Esophagus muscularis mucosa (tissue), 3 donors: Measurements from ENCODE around the gene LPCAT3.

Experiments used
- POLR2A ChIP-seq: fragments of 450-650 bp; IDR thresholded peaks from one replicate; pipeline ENCODE4 v1.6.1; 2017; ENCODE audit warnings: antibody characterized with exemption, moderate library complexity, mild to moderate bottlenecking, low read depth
- POLR2AphosphoS5 ChIP-seq, 2 donors: sonication (generic); formaldehyde crosslinking; IDR thresholded peaks; one replicate each; pipeline ENCODE4 v1.6.1; 2017; ENCODE audit warnings: antibody characterized with exemption in 2 of 2
- TF ChIP-seq, protein P1 (sequence below), 3 experiments: fragments of 200-600 bp in 2 of 3; fragments of 450-650 bp in 1 of 3; sonication (generic) in 2 of 3; IDR thresholded peaks; one replicate each; pipeline ENCODE4 v1.5.1; 2017 to 2019; ENCODE audit warnings: antibody characterized with exemption in 3 of 3, mild to moderate bottlenecking in 2 of 3, moderate library complexity in 1 of 3

DNA sequence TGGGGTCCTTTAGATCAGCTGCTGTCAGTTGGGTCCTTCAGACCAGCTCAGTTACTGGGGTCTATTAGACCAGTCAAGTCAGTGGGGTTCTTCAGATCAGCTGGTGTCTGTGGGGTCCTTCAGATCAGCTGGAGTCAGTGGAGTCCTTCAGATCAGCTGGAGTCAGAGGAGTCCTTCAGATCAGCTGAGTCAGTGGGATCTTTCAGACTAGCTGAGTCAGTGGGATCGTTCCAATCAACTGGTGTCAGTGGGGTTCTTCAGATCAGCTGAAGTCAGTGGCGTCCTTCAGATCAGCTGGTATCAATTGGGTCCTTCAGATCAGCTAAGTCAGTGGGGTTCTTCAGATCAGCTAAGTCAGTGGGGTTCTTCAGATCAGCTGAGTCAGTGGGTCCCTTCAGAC, 14.7 kb upstream of the LPCAT3 start:
- TF ChIP-seq, protein P1, sequence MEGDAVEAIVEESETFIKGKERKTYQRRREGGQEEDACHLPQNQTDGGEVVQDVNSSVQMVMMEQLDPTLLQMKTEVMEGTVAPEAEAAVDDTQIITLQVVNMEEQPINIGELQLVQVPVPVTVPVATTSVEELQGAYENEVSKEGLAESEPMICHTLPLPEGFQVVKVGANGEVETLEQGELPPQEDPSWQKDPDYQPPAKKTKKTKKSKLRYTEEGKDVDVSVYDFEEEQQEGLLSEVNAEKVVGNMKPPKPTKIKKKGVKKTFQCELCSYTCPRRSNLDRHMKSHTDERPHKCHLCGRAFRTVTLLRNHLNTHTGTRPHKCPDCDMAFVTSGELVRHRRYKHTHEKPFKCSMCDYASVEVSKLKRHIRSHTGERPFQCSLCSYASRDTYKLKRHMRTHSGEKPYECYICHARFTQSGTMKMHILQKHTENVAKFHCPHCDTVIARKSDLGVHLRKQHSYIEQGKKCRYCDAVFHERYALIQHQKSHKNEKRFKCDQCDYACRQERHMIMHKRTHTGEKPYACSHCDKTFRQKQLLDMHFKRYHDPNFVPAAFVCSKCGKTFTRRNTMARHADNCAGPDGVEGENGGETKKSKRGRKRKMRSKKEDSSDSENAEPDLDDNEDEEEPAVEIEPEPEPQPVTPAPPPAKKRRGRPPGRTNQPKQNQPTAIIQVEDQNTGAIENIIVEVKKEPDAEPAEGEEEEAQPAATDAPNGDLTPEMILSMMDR (IDR thresholded peaks at IDR 0.05) = no peak
- TF ChIP-seq POLR2A (no peak), POLR2AphosphoS5 (IDR thresholded peaks at IDR 0.05) (no peak)
